ENCODE measurements around the gene COL6A3.
A peak's percentile ranks its signal among the peaks of the same experiment; 100 is the strongest.

COL6A3 gene

DNA sequence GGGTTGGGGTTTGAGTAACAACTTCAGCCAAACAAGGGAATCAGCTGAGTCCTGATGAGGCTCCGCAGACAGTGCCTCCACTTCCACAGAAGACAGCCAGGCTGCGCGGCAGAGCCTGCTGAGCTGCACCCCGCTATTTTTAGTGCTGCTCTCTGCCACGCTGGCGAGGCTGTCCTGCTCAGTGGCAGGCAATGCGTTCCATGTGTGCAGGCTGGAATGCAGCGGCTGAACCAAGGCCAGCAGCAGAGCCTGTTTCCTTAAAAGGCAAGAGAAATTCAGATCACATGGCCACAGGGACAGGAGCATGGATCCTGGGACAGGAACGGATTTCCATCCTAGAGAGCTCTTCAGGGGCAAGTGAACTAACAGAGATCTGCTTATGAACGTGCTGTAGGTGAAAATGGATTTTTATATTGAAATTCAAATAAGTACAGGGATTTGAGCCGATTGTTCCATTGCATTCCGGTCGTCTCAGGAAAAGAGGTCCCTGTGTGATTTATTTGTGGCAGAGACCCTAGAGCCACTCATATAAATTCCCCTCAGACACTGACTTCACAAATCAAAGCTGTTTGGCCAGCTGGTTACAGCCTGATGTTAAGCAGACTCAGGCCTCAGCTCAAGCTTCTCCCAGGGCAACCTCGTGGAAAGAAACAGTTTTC is 98.7 kb downstream of the COL6A3 start:
- DNase-seq (ENCODE audit: low read depth): peak; percentile 50
- H3K4me3 ChIP-seq (ENCODE audit: low read length): no peak overlapping the region
- TF ChIP-seq, protein P1, sequence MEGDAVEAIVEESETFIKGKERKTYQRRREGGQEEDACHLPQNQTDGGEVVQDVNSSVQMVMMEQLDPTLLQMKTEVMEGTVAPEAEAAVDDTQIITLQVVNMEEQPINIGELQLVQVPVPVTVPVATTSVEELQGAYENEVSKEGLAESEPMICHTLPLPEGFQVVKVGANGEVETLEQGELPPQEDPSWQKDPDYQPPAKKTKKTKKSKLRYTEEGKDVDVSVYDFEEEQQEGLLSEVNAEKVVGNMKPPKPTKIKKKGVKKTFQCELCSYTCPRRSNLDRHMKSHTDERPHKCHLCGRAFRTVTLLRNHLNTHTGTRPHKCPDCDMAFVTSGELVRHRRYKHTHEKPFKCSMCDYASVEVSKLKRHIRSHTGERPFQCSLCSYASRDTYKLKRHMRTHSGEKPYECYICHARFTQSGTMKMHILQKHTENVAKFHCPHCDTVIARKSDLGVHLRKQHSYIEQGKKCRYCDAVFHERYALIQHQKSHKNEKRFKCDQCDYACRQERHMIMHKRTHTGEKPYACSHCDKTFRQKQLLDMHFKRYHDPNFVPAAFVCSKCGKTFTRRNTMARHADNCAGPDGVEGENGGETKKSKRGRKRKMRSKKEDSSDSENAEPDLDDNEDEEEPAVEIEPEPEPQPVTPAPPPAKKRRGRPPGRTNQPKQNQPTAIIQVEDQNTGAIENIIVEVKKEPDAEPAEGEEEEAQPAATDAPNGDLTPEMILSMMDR (IDR thresholded peaks at IDR 0.05; ENCODE audit: insufficient read depth, low read depth, low read length, missing control alignments): no peak

DNA sequence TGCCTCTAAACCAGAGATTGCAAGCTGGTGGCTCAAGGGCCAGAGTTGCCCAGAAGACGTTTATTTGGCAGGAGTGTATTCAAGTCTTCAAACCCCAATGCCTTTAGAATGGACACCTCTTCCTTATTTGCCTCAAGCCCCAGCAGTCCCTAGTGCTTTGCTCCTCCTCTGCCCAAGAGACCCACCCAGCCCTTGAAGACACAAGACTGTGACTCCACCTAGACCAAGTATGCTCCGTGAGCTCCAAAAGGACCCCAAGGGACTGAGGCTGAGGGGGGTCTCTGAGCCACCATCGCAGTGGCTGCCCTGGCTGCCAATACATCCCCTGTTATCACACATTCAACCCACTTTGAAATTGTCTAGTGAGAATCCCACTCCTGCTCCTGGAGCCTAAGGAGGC is 99.3 kb downstream of the COL6A3 start:
- TF ChIP-seq, protein P1 (IDR thresholded peaks at IDR 0.05; ENCODE audit: insufficient read depth, low read depth, low read length, missing control alignments): no peak
- DNase-seq (ENCODE audit: low read depth): no peak
- H3K4me3 ChIP-seq (ENCODE audit: low read length): no peak overlapping the region

DNA sequence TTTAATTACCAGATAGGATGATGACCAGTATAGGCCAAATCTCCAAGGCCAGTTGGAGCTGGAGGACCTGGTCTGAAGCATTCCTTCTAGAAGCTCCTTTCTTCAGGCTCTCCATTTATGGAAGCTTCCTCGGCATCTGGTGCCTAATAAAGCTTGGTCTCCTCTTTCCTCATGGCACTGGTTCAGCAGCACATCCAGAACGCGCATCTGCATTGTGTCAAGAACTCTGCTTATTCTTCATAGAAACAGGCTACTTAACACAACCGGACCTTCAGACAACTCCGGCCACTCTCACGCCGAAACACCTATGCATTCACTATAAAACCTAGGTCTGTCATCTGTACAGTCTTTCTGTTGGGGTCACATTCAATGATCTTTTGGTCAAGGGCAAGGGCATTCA is 99.8 kb downstream of the COL6A3 start:
- TF ChIP-seq, protein P1 (IDR thresholded peaks at IDR 0.05; ENCODE audit: insufficient read depth, low read depth, low read length, missing control alignments): no peak
- DNase-seq (ENCODE audit: low read depth): no peak
- H3K4me3 ChIP-seq (ENCODE audit: low read length): no peak overlapping the region

DNA sequence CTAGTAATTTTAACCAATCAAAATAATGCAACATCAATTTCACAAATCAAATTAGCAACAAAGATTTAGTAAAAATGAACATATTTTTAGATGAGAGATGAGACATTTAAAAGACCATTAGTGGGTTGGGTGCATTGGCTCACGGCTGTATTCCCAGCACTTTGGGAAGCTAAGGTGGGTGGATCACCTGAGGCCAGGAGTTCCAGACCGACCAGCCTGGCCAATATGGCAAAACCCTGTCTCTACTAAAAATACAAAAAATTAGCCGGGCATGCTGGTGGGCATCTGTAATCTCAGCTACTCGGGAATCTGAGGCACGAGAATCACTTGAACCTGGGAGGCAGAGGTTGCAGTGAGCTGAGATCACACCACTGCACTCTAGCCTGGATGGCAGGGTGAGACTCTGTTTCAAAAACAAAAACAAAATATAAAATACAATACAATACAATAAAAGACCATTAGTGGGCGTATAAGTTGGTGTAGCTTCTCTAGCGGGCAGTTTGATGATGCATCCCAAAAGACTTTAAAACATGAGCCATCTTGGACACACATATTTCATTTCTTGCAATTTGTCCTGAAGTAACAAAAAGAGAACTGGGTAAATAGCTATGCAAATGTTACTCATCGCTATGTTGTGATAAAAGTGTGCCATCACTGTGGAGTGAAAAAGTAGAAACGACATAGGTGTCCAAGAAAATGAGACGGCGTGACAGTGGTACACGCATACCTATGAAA is 101.8 kb downstream of the COL6A3 start:
- no peak for DNase-seq (ENCODE audit: low read depth)
- no peak overlapping the region for H3K4me3 ChIP-seq (ENCODE audit: low read length)
- TF ChIP-seq, protein P1 (IDR thresholded peaks at IDR 0.05; ENCODE audit: insufficient read depth, low read depth, low read length, missing control alignments): no peak

DNA sequence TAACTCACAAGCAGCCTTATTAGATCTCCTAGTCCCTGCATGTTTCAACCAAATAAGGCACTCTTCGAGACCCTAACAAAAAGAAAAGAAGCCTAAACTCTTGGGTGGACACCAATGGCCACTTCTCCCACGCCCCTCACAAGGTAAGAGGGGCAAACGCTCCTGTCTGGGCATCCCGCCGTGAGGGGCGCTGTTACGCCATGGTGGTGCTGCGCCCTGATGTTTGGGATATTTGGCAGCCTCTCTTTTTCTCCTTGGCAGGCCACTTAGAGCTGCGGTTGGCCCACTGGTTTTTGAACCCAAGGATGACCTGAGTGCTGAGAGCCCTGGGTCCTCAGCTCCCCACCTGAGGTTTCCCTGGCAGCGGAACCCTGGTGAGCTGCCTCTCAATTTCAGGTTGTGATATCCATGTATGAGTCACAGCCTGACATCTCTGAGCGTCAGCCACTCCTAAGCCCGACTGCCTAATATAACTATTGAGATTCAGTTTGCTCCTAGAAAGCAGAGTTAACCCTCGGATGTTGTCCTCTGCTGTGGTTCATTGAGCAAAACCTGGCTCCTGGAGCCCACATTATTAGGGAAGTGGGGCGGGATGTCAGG is 103.3 kb downstream of the COL6A3 start:
- peak; percentile 63 for DNase-seq (ENCODE audit: low read depth)
- TF ChIP-seq, protein P1 (IDR thresholded peaks at IDR 0.05; ENCODE audit: insufficient read depth, low read depth, low read length, missing control alignments): no peak
- no peak overlapping the region for H3K4me3 ChIP-seq (ENCODE audit: low read length)

DNA sequence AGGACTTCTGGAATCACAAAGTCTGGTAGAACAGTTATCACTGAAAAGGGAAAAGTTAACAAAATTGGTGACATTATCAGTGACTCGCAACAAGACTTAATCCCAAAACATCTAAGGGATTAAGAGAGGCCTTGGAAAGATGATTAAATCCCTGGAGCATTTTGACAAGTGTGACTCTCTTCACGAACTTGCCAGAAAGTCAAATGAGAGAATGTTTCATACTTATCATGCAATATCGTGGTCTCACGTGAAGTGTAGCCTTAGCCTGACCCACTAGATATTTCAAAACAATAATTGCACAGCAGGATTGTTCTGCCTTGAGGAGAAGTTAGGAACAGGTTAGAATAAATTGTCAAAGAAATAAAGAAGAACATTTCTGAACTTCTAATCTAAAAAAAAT is 104.5 kb downstream of the COL6A3 start:
- TF ChIP-seq, protein P1 (IDR thresholded peaks at IDR 0.05; ENCODE audit: insufficient read depth, low read depth, low read length, missing control alignments): no peak
- H3K4me3 ChIP-seq (ENCODE audit: low read length): no peak overlapping the region
- DNase-seq (ENCODE audit: low read depth): peak; percentile 40
